HEK293 (cell line): ENCODE results near the gene GRAMD4.

ENCODE experiments used
- ZFP3 ChIP-seq: fragments of 450-650 bp; formaldehyde crosslinking; IDR thresholded peaks from 2 replicates; pipeline ENCODE4 v1.5.1; 2016; ENCODE audit warnings: low read depth, missing biosample characterization, missing genetic modification characterization
- ZNF677 ChIP-seq: fragments of 450-650 bp; IDR thresholded peaks from 2 replicates; pipeline ENCODE4 v1.5.0; 2018; ENCODE audit warnings: missing biosample characterization, mild to moderate bottlenecking, missing genetic modification characterization, moderate library complexity
- TF ChIP-seq, protein P1 (sequence below): fragments of 450-650 bp; formaldehyde crosslinking; IDR thresholded peaks from 2 replicates; pipeline ENCODE4 v1.5.1; 2016; ENCODE audit warnings: missing biosample characterization, missing genetic modification characterization
- TF ChIP-seq, protein P2 (sequence below): IDR thresholded peaks from 2 replicates; pipeline ENCODE4 v1.6.1; 2011; ENCODE audit warnings: mild to moderate bottlenecking, low read depth, low read length, borderline replicate concordance
- TF ChIP-seq, protein P3 (sequence below): fragments of 450-650 bp; formaldehyde crosslinking; IDR thresholded peaks from 2 replicates; pipeline ENCODE4 v1.5.1; 2016; ENCODE audit warnings: missing biosample characterization, missing genetic modification characterization

DNA sequence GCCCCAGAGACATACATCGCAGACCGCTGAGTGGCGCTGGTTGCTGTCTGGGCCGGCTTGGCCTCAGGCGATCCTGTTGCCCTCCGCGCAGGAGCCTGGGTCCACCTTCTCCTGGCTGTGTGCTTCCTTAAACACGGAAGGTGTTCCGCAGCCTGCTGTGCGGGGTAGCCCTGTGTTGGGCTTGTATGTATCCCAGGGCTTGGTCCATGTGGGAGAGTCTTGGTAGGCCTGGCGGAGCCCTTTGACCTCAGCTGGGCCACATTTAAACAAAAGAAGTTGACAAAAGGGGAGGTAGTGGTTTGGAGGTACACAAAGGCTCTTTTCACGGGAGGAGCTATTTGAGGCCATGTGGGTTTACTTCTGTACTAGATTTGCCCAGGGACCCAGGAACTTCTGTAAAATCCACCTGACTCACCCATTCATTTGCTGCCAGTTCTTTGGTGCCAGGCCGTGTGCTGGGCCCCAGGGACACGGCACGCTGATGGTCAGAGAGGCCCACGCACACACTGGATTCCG, 11.0 kb upstream of the GRAMD4 start:
- TF ChIP-seq, protein P1, sequence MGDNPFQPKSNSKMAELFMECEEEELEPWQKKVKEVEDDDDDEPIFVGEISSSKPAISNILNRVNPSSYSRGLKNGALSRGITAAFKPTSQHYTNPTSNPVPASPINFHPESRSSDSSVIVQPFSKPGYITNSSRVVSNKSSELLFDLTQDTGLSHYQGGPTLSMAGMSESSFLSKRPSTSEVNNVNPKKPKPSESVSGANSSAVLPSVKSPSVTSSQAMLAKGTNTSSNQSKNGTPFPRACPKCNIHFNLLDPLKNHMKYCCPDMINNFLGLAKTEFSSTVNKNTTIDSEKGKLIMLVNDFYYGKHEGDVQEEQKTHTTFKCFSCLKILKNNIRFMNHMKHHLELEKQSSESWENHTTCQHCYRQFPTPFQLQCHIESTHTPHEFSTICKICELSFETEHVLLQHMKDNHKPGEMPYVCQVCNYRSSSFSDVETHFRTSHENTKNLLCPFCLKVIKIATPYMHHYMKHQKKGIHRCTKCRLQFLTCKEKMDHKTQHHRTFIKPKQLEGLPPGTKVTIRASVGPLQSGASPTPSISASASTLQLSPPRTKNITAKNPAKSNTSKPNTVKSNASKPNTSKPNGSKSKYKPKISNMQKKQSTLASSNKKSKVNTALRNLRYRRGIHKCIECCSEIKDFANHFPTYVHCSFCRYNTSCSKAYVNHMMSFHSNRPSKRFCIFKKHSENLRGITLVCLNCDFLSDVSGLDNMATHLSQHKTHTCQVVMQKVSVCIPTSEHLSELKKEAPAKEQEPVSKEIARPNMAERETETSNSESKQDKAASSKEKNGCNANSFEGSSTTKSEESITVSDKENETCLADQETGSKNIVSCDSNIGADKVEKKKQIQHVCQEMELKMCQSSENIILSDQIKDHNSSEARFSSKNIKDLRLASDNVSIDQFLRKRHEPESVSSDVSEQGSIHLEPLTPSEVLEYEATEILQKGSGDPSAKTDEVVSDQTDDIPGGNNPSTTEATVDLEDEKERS (tag by site-specific recombination) = no peak
- TF ChIP-seq ZNF677 (tag by site-specific recombination) = no peak
- TF ChIP-seq, protein P2, sequence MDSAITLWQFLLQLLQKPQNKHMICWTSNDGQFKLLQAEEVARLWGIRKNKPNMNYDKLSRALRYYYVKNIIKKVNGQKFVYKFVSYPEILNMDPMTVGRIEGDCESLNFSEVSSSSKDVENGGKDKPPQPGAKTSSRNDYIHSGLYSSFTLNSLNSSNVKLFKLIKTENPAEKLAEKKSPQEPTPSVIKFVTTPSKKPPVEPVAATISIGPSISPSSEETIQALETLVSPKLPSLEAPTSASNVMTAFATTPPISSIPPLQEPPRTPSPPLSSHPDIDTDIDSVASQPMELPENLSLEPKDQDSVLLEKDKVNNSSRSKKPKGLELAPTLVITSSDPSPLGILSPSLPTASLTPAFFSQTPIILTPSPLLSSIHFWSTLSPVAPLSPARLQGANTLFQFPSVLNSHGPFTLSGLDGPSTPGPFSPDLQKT = no peak
- TF ChIP-seq, protein P3, sequence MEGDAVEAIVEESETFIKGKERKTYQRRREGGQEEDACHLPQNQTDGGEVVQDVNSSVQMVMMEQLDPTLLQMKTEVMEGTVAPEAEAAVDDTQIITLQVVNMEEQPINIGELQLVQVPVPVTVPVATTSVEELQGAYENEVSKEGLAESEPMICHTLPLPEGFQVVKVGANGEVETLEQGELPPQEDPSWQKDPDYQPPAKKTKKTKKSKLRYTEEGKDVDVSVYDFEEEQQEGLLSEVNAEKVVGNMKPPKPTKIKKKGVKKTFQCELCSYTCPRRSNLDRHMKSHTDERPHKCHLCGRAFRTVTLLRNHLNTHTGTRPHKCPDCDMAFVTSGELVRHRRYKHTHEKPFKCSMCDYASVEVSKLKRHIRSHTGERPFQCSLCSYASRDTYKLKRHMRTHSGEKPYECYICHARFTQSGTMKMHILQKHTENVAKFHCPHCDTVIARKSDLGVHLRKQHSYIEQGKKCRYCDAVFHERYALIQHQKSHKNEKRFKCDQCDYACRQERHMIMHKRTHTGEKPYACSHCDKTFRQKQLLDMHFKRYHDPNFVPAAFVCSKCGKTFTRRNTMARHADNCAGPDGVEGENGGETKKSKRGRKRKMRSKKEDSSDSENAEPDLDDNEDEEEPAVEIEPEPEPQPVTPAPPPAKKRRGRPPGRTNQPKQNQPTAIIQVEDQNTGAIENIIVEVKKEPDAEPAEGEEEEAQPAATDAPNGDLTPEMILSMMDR = no peak
- TF ChIP-seq ZFP3 (tag by site-specific recombination) = no peak
